ENCODE measurements around the gene TPH2.

Gene TPH2

DNA sequence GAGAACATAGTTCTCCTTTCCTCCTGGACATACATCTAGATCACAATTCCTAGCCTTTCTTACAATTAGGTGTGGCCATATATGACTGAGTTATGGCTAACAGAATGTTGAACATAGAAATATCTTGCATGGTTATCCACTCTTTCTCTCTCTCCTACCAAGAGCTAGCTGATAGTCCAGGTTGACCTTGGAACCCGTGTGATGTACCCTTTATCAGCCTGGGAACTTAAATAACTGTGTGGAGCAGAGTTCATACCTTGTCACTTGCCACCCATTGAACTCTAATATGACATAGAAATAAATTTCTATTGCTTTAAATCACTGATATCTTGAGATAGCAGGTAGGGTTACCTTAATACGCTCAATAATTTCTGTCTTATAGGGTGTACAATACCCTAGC, 115.9 kb downstream of the TPH2 start:
- no peak for DNase-seq (ENCODE audit: low read depth)
- TF ChIP-seq, protein P1, sequence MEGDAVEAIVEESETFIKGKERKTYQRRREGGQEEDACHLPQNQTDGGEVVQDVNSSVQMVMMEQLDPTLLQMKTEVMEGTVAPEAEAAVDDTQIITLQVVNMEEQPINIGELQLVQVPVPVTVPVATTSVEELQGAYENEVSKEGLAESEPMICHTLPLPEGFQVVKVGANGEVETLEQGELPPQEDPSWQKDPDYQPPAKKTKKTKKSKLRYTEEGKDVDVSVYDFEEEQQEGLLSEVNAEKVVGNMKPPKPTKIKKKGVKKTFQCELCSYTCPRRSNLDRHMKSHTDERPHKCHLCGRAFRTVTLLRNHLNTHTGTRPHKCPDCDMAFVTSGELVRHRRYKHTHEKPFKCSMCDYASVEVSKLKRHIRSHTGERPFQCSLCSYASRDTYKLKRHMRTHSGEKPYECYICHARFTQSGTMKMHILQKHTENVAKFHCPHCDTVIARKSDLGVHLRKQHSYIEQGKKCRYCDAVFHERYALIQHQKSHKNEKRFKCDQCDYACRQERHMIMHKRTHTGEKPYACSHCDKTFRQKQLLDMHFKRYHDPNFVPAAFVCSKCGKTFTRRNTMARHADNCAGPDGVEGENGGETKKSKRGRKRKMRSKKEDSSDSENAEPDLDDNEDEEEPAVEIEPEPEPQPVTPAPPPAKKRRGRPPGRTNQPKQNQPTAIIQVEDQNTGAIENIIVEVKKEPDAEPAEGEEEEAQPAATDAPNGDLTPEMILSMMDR (IDR thresholded peaks at IDR 0.05; ENCODE audit: low read depth, low read length) = no peak
- TF ChIP-seq MYC (IDR thresholded peaks at IDR 0.05; ENCODE audit: low read depth, low read length) (no peak), POLR2A (IDR thresholded peaks at IDR 0.05; ENCODE audit: extremely low read depth, insufficient read length) (no peak), MAX (IDR thresholded peaks at IDR 0.05; ENCODE audit: low read depth, low read length) (no peak)
- no peak overlapping the region for H3K4me3 ChIP-seq (ENCODE audit: low read depth, low read length)

- TF ChIP-seq MYC (IDR thresholded peaks at IDR 0.05; ENCODE audit: low read depth, low read length) = no peak
- TF ChIP-seq, protein P1 (IDR thresholded peaks at IDR 0.05; ENCODE audit: low read depth, low read length) = no peak
- TF ChIP-seq POLR2A (IDR thresholded peaks at IDR 0.05; ENCODE audit: extremely low read depth, insufficient read length) = no peak
- no peak for TF ChIP-seq MAX (IDR thresholded peaks at IDR 0.05; ENCODE audit: low read depth, low read length)
- no peak overlapping the region for H3K4me3 ChIP-seq (ENCODE audit: low read depth, low read length)
- DNase-seq (ENCODE audit: low read depth) = no peak
Observed at GRCh38 chr12:72057330-72057914, 118.8 kb downstream of the TPH2 start.

DNA sequence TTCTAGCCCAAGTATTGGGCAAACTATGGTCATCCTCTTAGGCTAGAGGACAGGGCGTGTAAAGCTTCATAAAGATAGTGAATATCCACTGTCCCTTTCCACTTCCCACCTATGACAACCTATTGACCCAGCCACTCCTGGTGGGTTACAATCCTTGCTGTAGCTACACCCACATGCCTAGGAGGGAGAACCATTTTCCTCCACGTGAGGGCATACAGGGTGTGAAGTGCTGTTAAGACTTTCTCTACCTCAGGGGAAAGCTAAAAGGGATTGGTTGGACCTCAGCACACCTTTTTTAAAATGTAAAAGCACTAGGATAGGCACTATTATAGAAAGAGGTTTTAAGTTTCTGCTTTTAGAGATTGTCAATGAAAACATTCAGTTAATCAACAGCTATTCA, 124.4 kb downstream of the TPH2 start:
- no peak overlapping the region for H3K4me3 ChIP-seq (ENCODE audit: low read depth, low read length)
- TF ChIP-seq MAX (IDR thresholded peaks at IDR 0.05; ENCODE audit: low read depth, low read length) (no peak), POLR2A (IDR thresholded peaks at IDR 0.05; ENCODE audit: extremely low read depth, insufficient read length) (no peak), MYC (IDR thresholded peaks at IDR 0.05; ENCODE audit: low read depth, low read length) (no peak)
- TF ChIP-seq, protein P1 (IDR thresholded peaks at IDR 0.05; ENCODE audit: low read depth, low read length) = no peak
- DNase-seq (ENCODE audit: low read depth) = no peak

DNA sequence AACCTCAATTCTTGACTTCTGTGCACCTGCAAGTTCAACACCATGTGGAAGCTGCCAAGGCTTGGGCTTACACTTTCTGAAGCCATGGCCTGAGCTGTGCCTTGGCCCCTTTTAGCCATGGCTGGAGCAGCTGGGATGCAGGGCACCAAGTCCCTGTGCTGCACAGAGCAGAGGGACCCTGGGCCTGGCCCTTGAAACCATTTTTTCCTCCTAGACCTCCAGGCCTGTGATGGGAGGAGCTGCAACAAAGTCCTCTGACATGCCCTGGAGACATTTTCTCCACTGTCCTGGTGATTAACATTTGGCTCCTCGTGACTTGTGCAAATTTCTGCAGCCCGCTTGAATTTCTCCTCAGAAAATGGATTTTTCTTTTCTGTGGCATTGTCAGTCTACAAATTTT, 132.4 kb downstream of the TPH2 start:
- TF ChIP-seq, protein P1 (IDR thresholded peaks at IDR 0.05; ENCODE audit: low read depth, low read length) = no peak
- TF ChIP-seq POLR2A (IDR thresholded peaks at IDR 0.05; ENCODE audit: extremely low read depth, insufficient read length) = no peak
- no peak for TF ChIP-seq MYC (IDR thresholded peaks at IDR 0.05; ENCODE audit: low read depth, low read length)
- no peak for TF ChIP-seq MAX (IDR thresholded peaks at IDR 0.05; ENCODE audit: low read depth, low read length)
- no peak for DNase-seq (ENCODE audit: low read depth)
- no peak overlapping the region for H3K4me3 ChIP-seq (ENCODE audit: low read depth, low read length)

DNA sequence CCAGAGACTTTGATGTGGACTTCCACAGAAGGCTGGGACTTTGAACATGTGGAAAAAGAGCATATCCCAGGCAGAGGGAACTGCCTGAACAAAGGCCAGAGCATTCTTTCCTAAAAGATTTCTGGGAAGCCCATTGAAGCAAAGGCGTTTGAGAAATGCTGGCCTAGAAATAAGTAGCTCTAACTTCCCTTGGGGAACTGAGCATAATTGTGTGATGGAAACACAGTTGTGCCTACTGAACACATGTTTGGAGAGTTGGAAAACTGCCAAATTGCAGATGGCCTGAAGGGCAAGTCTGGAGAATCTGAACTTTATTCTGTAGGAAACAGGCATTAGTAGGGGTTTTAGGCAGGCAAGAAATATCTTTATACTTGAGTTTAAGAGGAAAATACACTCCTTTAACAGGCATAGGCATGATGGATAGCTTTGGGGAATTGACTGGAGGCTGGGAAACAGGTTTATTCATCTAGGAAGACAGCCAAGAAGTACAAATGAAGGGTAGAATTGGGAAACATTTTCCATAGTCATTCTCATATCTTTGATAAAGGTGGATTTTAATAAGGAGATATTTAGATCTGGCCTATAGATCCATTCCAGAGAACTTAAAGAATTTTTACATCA, 134.1 kb downstream of the TPH2 start:
- TF ChIP-seq POLR2A (IDR thresholded peaks at IDR 0.05; ENCODE audit: extremely low read depth, insufficient read length) = no peak
- TF ChIP-seq MAX (IDR thresholded peaks at IDR 0.05; ENCODE audit: low read depth, low read length) = no peak
- TF ChIP-seq, protein P1 (IDR thresholded peaks at IDR 0.05; ENCODE audit: low read depth, low read length) = no peak
- no peak for TF ChIP-seq MYC (IDR thresholded peaks at IDR 0.05; ENCODE audit: low read depth, low read length)
- H3K4me3 ChIP-seq (ENCODE audit: low read depth, low read length) = no peak overlapping the region
- no peak for DNase-seq (ENCODE audit: low read depth)

Data from NB4 (cell line).